Posterior cingulate gyrus (tissue), 11 donors: ENCODE measurements around the gene NDUFAF2.

Experiments used
- DNase-seq, 10 donors: peaks; one replicate each; pipeline versions ENCODE4 v3.0.0 to v3.0.0-alpha.2; 2020 to 2021; ENCODE audit warnings: mixed read lengths in 3 of 10
- intact Hi-C: fragments of 100-400 bp; cut with DNase I; formaldehyde crosslinking; loops from one replicate; pipeline ENCODE4 v1.15.1; 2023

NDUFAF2 gene

GRCh38 chr5:61097465-61097864 lies 152.5 kb downstream of the NDUFAF2 start:
- DNase-seq, result no peak
- intact Hi-C loops, result no loop called here

GRCh38 chr5:61098251-61098995 lies 153.4 kb downstream of the NDUFAF2 start:
- intact Hi-C loops, result no loop called here
- DNase-seq, result no peak

DNA sequence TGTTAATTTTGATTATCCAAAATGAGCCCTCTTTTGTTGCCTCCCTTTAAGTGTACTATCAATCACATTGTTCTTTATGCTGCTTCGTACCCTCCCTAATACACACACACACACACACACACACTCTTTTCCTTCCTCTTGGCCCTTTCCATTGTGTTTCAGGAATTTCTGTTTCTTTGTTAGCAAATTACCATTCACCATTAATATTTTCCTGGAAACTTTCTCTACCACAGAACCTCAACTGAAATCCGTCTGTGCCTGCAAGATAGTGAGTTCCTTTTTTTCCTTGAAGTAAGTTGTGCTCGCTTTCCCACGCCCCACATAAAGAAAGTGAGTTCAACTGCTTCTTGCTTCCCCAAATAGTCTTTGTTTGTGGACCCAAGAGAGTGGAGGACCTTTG lies 155.4 kb downstream of the NDUFAF2 start:
- DNase-seq, result no peak
- intact Hi-C loops, result no loop called here

GRCh38 chr5:61114441-61114840 lies 169.4 kb downstream of the NDUFAF2 start:
- no peak for DNase-seq
- intact Hi-C loops, result no loop called here

- DNase-seq, result no peak
Observed at GRCh38 chr5:61115968-61116367, 171.0 kb downstream of the NDUFAF2 start.

DNA sequence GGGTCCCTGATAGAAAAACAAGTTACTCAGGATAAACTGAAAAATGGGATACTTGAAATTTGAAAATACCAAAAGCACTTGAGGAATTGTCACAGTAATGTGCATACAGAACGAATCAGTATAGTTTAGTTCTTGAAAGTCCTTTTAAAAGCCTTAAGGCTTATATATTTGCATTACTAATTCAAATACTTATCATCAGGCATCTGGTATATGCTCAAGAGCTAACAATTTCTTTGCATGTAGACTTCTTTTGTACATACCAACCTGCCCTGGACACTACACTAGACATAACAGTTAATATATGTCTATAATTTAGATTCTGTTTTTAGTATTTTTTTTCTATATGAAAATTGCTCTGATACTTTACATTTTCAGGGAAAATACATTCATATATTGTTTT lies 174.1 kb downstream of the NDUFAF2 start:
- intact Hi-C loops, result no loop called here
- DNase-seq, result no peak

More at GRCh38 chr5:61115968-61116367, 171.0 kb downstream of the NDUFAF2 start:
- intact Hi-C loops, result no loop called here

DNA sequence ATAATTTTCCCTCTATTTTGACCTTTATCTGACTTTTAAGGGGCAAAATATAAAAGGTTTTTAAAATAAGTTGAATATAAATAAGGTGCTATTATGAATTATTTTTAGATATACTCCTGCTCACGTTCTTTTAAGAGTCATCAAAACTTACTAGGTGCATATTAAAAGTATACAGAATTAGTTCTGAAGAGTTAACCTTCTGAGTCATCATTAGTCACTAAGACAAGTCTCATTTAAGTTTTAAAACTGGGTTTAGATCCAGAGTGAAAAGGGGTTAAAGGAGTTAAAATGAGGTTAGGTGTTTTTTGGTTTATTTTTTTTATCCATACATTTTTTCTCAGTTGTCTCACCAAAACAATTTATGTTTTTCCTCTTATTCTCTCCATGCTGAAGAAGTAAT lies 175.5 kb downstream of the NDUFAF2 start:
- no peak for DNase-seq
- intact Hi-C loops, result no loop called here

DNA sequence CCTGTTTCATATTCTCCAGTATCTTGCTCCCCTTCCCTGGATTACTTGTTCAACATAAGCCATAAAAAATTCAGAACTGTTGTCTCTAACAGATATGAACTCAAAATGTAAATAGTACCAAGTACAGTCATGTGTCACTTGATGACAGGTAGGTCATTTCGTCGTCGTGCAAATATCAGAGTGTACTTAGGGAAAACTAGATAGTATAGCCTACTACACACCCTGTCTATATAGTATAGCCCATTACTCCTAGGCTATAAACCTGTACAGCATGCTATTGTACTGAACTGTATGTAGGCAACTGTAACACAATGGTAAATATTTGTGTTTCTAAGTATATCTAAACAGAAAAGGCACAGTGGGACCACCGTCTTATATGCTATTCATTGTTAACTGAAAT lies 178.1 kb downstream of the NDUFAF2 start:
- intact Hi-C loops, result no loop called here
- DNase-seq, result no peak

DNA sequence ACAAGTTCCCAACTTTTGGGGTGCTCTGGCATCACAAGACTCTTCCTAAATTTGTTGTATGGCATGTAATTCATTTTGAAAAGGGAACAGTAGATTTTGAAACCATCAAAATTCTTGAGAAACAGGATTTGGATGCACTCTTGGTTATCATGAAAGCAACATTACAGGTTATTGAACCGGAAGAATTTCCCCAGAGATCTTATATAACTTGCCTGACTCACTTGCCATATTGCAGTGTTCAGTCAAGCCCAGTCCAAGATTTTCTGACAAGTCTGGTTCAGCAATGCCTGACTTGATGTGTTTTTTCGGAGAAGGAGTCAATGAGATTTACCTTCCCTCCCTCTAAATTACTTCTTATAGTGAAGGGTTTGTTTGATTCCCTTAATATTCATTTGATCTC lies 185.3 kb downstream of the NDUFAF2 start:
- no peak for DNase-seq
- intact Hi-C loops, result no loop called here

DNA sequence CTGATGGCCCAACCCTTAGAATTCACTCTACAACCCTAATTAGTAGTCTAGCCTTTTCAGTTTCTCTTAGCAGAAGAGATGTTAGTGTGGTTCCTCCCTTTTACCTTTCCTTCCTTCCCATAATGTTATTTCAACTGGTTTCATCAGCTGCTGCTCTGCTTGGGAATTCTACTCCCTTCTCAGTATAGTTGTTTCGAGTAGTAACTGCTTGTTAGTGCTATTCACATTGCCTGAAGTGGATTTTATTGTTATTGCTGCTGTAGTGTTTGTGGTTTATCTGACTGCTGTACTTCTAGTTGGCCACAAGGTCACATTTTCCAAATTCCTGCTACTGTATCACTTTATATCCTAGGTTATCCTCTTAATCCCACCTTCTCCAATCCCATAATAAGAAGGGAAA lies 187.6 kb downstream of the NDUFAF2 start:
- intact Hi-C loops, result no loop called here
- DNase-seq, result no peak

DNA sequence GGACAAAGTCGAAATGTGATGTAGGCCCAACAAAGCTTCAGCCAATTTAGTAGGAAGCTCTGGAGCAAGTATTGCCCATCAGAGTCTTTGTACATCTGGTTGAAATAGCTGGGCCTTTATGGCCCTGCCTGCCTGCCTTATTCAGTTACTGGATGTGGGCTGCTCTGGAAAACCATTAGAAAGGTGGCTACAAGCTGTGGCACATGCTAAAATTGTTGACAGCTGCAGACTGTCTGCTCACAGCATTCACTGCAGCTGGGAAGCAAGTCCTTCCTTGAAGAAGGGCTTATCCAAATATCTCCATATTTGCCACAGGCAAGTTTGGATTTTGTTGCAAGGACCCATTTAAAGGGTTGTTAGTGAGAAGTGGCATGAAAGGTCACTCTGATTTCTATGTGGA lies 192.8 kb downstream of the NDUFAF2 start:
- peak in 1 of 10 donors; percentile 47 for DNase-seq
- intact Hi-C loops, result no loop called here

GRCh38 chr5:61139094-61139873 lies 194.3 kb downstream of the NDUFAF2 start:
- intact Hi-C loops, result no loop called here
- DNase-seq, result no peak

DNA sequence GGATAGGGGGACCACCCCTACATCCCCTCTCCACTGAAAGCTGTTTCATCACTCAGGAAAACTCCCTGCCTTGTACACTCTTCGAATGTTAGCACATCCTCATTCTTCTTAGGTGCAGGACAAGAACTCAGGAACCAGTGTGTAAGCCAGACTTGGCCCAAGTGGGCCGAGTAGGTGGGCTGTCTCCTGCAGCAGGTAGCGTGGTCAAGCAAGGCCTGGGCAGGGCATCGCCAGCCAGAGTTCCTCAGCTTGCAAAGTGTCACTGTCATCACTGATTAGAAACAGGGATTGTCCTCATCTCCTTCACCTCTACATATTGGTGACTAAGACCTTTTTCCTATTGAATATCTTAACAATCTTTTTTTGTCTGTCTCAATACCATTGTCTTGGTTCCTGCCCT lies 194.9 kb downstream of the NDUFAF2 start:
- intact Hi-C loops, result no loop called here
- DNase-seq, result peak in 1 of 10 donors; percentile 70

- intact Hi-C loops, result no loop called here
Observed at GRCh38 chr5:61141801-61142200, 196.8 kb downstream of the NDUFAF2 start.

DNA sequence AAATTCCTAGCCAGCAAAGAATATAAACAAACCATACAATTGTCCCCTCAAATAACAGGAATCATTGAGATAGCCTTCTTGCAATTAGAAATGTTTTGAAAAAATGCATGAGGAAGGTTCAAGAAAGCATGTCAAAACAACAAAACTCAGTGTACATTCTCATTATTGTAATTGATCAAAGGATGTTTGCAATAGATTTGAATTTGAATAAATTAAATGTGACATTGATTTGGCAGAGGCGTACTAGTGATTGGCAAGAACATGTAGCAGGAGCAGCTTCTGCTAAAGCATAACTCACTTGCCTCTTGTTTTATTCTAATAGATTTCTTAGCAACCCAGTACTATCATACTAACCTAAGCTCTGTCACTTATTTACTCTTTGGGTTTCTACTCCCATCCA lies 197.4 kb downstream of the NDUFAF2 start:
- intact Hi-C loops, result no loop called here
- no peak for DNase-seq

More at GRCh38 chr5:61141801-61142200, 196.8 kb downstream of the NDUFAF2 start:
- no peak for DNase-seq

DNA sequence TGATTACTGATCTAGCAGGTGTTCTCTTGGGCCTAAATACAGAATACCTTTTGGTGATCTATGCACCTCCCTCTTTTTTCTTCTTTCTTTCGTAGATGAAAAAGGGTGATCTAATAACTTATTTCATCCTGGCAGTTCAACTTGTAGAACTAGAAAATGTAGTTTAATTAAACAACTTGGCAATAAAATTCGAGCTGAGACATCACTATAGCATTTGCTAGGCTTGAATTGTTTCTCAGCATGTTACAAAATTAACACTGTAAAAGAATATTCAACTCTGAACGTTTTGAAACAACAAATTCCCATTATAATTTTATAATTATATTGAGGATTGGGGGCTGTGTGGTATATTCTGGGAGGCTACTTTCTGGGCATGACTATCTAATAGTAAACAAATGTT lies 197.8 kb downstream of the NDUFAF2 start:
- DNase-seq, result no peak
- intact Hi-C loops, result no loop called here

GRCh38 chr5:61148515-61148914 lies 203.5 kb downstream of the NDUFAF2 start:
- intact Hi-C loops, result no loop called here
- no peak for DNase-seq

DNA sequence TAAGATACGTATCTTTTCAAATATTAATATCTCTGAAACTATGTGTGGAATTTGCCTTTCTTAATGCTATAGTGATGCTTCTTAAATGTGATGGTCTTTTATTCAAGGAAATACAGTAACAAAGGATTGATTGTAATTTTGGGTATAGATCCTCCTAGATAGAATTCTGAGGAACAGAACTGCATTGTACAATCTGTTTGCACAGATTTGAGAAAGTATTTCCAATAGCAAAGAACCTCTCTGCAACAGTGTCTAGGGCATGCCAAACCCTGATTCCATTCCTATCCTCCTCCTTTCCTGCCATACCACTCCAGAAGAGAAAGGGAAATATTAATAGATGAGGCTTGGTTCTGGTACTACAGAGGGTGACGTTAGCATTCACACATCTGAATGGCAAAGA lies 206.9 kb downstream of the NDUFAF2 start:
- no peak for DNase-seq
- intact Hi-C loops, result no loop called here

GRCh38 chr5:61159070-61159469 lies 214.1 kb downstream of the NDUFAF2 start:
- intact Hi-C loops, result no loop called here
- no peak for DNase-seq

- no peak for DNase-seq
- intact Hi-C loops, result loop anchor here (5.0 to 10.0 kb wide), 3 partner anchors 172 to 445 kb away; partner anchors contain the start of genes ERCC8, NDUFAF2 and ZSWIM6
Observed at GRCh38 chr5:61159836-61160235, 214.8 kb downstream of the NDUFAF2 start.

GRCh38 chr5:61160497-61160896 lies 215.5 kb downstream of the NDUFAF2 start:
- intact Hi-C loops, result loop anchor here (5.0 to 10.0 kb wide), 3 partner anchors 172 to 444 kb away; partner anchors contain the start of genes ERCC8, NDUFAF2 and ZSWIM6
- DNase-seq, result no peak
